Measurements from ENCODE around the gene CSNK1D.
A peak's percentile ranks its signal among the peaks of the same experiment; 100 is the strongest.

- TF ChIP-seq POLR2A (IDR thresholded peaks at IDR 0.05) = no peak
- TF ChIP-seq, protein P1, sequence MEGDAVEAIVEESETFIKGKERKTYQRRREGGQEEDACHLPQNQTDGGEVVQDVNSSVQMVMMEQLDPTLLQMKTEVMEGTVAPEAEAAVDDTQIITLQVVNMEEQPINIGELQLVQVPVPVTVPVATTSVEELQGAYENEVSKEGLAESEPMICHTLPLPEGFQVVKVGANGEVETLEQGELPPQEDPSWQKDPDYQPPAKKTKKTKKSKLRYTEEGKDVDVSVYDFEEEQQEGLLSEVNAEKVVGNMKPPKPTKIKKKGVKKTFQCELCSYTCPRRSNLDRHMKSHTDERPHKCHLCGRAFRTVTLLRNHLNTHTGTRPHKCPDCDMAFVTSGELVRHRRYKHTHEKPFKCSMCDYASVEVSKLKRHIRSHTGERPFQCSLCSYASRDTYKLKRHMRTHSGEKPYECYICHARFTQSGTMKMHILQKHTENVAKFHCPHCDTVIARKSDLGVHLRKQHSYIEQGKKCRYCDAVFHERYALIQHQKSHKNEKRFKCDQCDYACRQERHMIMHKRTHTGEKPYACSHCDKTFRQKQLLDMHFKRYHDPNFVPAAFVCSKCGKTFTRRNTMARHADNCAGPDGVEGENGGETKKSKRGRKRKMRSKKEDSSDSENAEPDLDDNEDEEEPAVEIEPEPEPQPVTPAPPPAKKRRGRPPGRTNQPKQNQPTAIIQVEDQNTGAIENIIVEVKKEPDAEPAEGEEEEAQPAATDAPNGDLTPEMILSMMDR (IDR thresholded peaks at IDR 0.05) = peak in 1 of 3 experiments; percentile 18
Observed at GRCh38 chr17:82212331-82213250, 60.9 kb downstream of the CSNK1D start, which contains the start of gene CCDC57.

Measured in testis (tissue), 2 donors.